Middle frontal gyrus (tissue), 1 donor: ENCODE results near the gene MAP1A.
"Not testable (repeated sequence)": the region's sequence is repeated elsewhere in the genome, so short reads cannot be mapped to it uniquely, and the experiment has no call there.

Experiments used
- DNase-seq: peaks from one replicate; pipeline ENCODE4 v3.0.0-alpha.2; 2015; ENCODE audit warnings: low spot score; ENCODE audit errors: extremely low spot score

Gene MAP1A

GRCh38 chr15:43528542-43529007 lies 11.2 kb downstream of the MAP1A start:
- DNase-seq, result no peak

GRCh38 chr15:43529141-43529540 lies 11.7 kb downstream of the MAP1A start:
- no peak for DNase-seq

- no peak for DNase-seq
Measured at GRCh38 chr15:43529587-43530345, 12.4 kb downstream of the MAP1A start.

- DNase-seq, result no peak
Measured at GRCh38 chr15:43531018-43531670, 13.7 kb downstream of the MAP1A start.

- not testable (repeated sequence) for DNase-seq
Measured at GRCh38 chr15:43532826-43533225, 15.4 kb downstream of the MAP1A start.

- no peak for DNase-seq
Measured at GRCh38 chr15:43534897-43535296, 17.5 kb downstream of the MAP1A start.

GRCh38 chr15:43538091-43538490 lies 20.7 kb downstream of the MAP1A start:
- no peak for DNase-seq

GRCh38 chr15:43541785-43542184 lies 24.4 kb downstream of the MAP1A start:
- no peak for DNase-seq

GRCh38 chr15:43544266-43544665 lies 26.9 kb downstream of the MAP1A start:
- no peak for DNase-seq

- no peak for DNase-seq
Measured at GRCh38 chr15:43545426-43545825, 28.0 kb downstream of the MAP1A start.

- DNase-seq, result no peak
Measured at GRCh38 chr15:43547539-43547938, 30.1 kb downstream of the MAP1A start.

GRCh38 chr15:43550527-43551363 lies 33.3 kb downstream of the MAP1A start:
- DNase-seq, result no peak

- no peak for DNase-seq
Measured at GRCh38 chr15:43552256-43552655, 34.8 kb downstream of the MAP1A start.

- no peak for DNase-seq
Measured at GRCh38 chr15:43552986-43553385, 35.6 kb downstream of the MAP1A start.

- DNase-seq, result not testable (repeated sequence)
Measured at GRCh38 chr15:43562753-43563152, 45.3 kb downstream of the MAP1A start.

GRCh38 chr15:43563793-43564192 lies 46.4 kb downstream of the MAP1A start:
- DNase-seq, result not testable (repeated sequence)

GRCh38 chr15:43566615-43567014 lies 49.2 kb downstream of the MAP1A start:
- DNase-seq, result not testable (repeated sequence)

- not testable (repeated sequence) for DNase-seq
Measured at GRCh38 chr15:43574607-43575006, 57.2 kb downstream of the MAP1A start.
